DLD1 (cell line): Measurements from ENCODE around the gene DISC1.

Experiments
- in situ Hi-C: cut with HindIII; loops from 2 replicates; pipeline ENCODE4 v1.10.0; 2017; ENCODE audit warnings: low sequenced_read_pairs

Gene DISC1

DNA sequence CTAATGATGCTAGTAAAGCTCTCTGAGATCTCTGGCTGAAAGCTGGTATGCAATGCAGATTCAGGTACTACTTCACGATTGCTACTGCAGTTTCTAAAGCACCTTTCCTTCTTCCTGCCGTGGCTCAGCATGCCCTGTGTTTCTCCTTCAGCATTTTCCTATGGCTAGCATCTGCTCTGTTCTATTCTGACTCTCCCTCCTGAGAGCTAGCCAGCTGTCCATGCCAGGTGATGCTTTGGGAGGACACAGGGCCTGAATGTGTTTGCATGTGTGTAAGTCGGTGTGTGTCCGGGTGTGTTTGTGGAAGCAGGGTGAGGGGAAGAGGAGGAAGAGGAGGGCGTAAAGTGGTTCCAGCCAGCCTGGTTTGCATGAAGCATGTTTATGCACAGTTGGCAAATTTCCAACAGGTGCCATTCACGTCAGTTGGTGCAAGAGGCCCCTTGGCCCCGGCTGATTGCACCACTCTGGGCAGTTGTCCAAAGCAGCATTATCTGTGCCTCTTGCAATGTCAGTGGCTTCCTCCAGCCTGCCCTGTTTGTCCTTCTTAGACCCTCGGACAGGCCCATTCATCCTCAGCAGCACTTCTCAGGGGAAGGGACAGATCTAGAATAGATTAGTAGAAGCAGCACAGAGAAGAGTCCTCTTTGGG is 433.3 kb downstream of the DISC1 start:
- in situ Hi-C loops, result no loop called here

DNA sequence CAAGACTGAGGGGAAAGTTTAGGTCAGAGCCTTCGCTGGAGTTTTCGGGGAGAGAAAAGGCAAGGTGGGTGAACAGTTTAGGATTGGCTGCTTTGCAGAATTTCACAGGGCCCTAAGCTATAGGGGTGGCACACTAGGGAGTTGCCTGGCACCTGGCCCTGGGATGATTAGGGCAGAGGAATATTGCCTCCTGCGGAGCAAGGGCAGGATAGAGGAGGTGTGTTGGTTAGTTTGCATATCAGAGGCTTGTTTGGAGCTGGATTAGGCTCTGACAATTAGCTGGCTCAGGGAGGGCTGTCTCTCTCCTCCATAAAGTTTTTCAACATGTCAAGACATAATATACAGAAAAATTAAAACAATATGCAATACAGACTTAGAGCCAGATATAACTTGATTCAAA is 436.4 kb downstream of the DISC1 start:
- in situ Hi-C loops, result no loop called here

DNA sequence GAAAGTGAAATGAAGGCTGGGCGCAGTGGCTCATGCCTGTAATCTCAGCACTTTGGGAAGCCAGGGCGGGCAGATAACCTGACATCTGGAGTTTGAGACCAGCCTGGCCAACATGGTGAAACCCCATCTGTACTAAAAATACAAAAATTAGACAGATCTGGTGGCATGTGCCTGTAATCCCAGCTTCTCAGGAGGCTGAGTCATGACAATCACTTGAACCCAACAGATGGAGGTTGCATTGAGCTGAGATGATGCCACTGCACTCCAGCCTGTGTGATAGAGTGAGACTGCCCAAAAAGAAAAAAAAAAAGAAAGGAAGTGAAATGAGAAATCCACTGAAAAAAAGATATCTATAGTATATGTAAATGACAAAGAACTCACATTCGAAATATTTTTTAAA is 439.9 kb downstream of the DISC1 start:
- in situ Hi-C loops, result no loop called here

DNA sequence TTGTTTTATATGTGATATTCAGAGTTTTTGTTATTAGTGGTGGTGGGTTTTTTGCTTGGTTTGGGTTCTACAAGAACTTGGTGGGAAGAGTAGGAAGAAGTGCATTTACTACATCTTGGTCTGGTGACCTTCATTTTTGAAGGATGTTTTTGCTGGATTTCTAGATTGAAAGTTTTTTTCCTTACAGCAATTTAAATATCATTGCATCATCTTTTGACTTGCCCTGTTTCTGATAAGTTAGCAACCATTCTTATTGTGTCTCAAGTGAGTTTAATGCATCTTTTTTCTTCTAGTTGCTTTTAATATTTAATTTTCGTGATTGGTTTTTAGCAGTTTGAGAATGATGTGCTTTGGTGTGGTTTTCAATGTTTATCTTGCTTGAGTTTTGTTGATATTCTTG is 447.7 kb downstream of the DISC1 start:
- in situ Hi-C loops, result no loop called here

DNA sequence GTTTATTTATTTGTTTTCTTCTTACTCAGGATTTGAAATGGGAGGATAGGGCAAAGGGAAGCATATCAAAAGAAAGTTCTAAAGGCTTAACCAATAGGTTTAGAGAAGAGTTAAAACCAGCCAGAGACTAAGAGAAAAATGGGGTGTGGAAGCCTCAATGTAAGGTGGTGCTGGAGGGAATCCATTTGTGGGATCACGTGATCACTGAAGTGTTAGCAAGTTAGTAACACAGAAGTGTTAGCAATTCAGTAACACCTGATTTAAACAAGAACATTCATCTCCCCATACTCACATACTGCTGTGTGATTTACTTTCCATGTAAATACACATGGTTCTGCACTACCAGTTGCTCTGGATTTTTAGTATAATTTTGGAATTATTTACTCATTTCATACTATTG is 451.2 kb downstream of the DISC1 start:
- in situ Hi-C loops, result no loop called here

DNA sequence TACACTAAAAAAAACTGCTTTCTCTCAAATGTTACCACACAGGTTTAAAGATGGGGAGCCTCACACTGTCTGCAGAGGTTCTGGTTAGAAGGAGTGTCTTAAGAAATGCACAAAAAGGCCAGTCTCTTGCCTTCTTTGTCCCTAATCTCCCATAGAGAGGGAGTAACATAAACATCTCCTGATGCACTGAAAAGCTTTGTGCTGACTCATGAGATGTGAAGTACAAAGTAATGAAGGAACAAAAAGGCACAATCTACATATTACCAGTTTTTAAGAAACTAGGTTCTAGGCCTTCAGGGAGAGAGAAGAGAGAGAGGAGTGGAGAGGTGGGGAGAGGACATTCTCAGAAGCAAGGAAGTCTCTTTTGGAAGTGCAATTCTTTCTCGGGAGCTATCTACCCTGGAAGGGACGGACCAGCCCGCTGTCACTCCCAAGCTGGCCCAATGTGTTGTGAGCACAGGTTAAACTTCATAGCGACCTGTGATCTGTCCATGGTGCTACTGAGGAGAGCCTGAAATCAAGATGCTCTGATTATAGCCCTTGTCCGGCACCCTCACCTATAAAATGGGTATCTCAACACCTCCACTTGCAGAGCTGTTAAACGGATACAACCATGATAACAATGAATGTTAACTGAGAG is 458.1 kb downstream of the DISC1 start:
- in situ Hi-C loops, result no loop called here

DNA sequence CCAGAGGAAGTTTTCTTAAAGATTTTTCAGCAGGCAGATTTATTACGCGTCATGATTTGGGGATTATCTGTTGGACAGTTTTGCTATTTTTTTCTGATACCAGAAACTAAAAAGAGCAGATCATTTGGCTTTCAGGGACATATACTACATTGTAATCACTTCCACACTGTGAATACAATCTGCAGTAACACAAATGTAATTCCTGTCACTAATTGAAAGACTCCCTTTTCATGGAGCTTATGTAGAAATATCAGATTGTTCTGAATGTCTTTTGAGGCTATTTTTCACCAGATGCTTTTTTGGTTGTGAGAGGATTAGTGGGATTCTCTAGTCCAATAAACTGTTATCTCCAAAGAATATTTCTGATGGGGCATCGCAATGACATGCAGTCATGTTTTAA is 464.2 kb downstream of the DISC1 start:
- in situ Hi-C loops, result loop anchor here (5.0 kb wide), 2 partner anchors 56 to 81 kb away; no protein-coding TSS in a partner anchor
